Esophagus (tissue), 2 donors: Measurements from ENCODE around the gene SMCO2. TPM values are rescaled to one million over a fixed set of nuclear protein-coding genes. Genes with fewer than 3 reads are reported as not detected.

Source experiments
- H3K27ac ChIP-seq, 2 donors: one replicate each; pipeline ENCODE4 v1.5.1; 2013; ENCODE audit warnings: low read depth in 2 of 2, mild to moderate bottlenecking in 2 of 2, inconsistent platforms in 1 of 2, low read length in 1 of 2, moderate library complexity in 1 of 2
- H3K27me3 ChIP-seq, 2 donors: one replicate each; pipeline ENCODE4 v1.6.1; 2013; ENCODE audit warnings: low read length in 2 of 2, control low read depth in 1 of 2, mild to moderate bottlenecking in 1 of 2; ENCODE audit not compliant: insufficient read depth in 2 of 2, control insufficient read depth in 1 of 2
- H3K36me3 ChIP-seq, 2 donors: one replicate each; pipeline ENCODE4 v1.6.1; 2013; ENCODE audit warnings: low read length in 1 of 2; ENCODE audit not compliant: control insufficient read depth in 2 of 2, insufficient read depth in 2 of 2
- H3K4me1 ChIP-seq, 2 donors: one replicate each; pipeline ENCODE4 v1.6.1; 2013; ENCODE audit warnings: low read length in 1 of 2; ENCODE audit not compliant: control insufficient read depth in 2 of 2, insufficient read depth in 2 of 2
- H3K4me3 ChIP-seq, 2 donors: one replicate each; pipeline ENCODE4 v1.5.1; 2013; ENCODE audit warnings: low read length in 2 of 2, mild to moderate bottlenecking in 2 of 2, low read depth in 1 of 2, moderate library complexity in 1 of 2
- H3K9me3 ChIP-seq, 2 donors: one replicate each; pipeline ENCODE4 v1.6.1; 2013; ENCODE audit warnings: mild to moderate bottlenecking in 2 of 2, low read depth in 1 of 2, low read length in 1 of 2, moderate library complexity in 1 of 2; ENCODE audit not compliant: control insufficient read depth in 2 of 2, insufficient read depth in 1 of 2
- WGBS, 2 donors: extraction: QIAGEN DNeasy Blood & Tissue Kit; methylation state at CpG; one replicate each; pipeline ENCODE4 v1.1.7; 2013; 5-methylcytosine and 5-hydroxymethylcytosine counted together
- polyA plus RNA-seq, 2 donors: library from polyadenylated mRNA; stranded (reverse); fragments of 200-250 nt; gene quantifications; one replicate each; pipeline ENCODE4 v1.2.3, GENCODE V29; 2013
- donor health status: healthy with polysubstance abuse.
- donor health status: Bipolar disorder and iron deficiency.

SMCO2 gene
- polyA plus RNA-seq, result 1 to 10 TPM in 1 of 2 donors, under 1 TPM in 1; 0.66 to 1.6 TPM

DNA sequence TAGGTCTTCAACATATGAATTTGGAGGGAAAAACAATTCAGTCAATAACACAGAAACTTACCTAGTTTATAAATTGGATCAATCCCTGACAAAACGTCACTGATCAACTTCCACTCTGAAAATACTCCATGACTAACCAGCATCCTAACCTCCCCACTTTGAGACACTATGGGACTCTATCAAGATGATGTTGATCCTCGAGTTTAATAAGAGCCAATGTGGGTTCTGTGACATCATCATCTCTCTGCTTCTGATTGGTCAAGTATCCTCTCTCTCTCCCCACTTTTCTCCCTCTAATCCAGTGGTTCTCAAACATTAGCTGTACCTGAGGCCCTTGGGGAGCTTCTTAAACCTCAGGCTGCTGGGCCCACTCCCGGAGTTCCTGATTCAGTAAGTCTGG is at the start of gene SMCO2:
Gene SMCO2, plus strand, starts transcription at position 301 of the 400 bp plus-strand sequence. CDS start 23,896 bp downstream, outside the sequence.
- no peak within 1 kb of the TSS for H3K27ac ChIP-seq
- no peaks in the 10 kb centered on the region for H3K36me3 ChIP-seq
- H3K4me3 ChIP-seq, result no peak within 1 kb of the TSS
- WGBS, 2 donors, result 92 to 94% methylated on average over 3 of the region's 3 CpGs
- H3K27me3 ChIP-seq, result no peaks in the 10 kb centered on the region
- H3K4me1 ChIP-seq, result no peaks in the 10 kb centered on the region
- no peaks in the 10 kb centered on the region for H3K9me3 ChIP-seq

DNA sequence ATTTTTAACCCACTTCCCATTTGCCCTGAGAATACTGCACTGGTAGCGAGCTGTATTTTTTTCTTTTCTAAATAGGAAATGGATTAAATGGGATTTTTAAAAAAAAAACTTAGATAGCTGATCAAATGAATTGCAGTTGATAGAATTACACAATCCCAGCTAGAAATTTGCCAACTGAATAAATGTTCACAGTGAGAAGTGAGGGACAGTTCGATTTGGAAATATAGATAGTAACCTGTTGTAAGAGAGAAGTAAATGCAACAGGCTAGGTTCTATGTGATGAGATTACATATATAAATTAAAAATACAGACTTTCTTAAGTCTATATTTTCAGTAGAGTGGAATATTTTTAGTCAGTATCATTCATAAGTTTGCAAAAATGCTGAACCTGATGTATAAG is 48.1 kb upstream of the SMCO2 start:
- Histone ChIP-seq H3K27ac (no peak overlapping the region), H3K36me3 (peaks cover under 1 to 3% of the 10 kb centered on the region in 2 donors), H3K4me1 (no peaks in the 10 kb centered on the region), H3K9me3 (no peaks in the 10 kb centered on the region), H3K27me3 (no peaks in the 10 kb centered on the region), H3K4me3 (no peak overlapping the region)
- 86 to 87% methylated on average over 2 of the region's 2 CpGs for WGBS, 2 donors

DNA sequence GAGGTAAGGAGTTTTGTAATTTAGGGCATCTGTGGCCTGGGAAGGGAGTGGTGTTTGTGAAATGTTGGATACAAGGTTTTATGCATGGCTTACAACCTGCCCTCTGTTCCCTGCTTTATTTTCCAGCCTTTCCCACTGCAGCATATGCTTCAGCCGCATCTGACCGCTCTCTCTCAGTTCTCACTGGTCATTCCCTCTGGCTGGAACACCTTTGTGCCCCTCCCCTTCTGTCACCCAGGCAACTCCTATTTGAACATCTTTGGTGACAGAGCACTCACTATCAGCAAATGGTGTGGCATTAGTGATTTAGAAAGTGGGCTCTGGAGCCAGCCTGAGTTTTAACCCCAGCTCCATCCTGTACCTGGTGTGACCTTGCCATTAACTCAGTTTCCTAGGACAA is 47.5 kb upstream of the SMCO2 start:
- Histone ChIP-seq H3K27ac (no peak overlapping the region), H3K36me3 (peaks cover 0 to 3% of the 10 kb centered on the region in 2 donors), H3K27me3 (no peaks in the 10 kb centered on the region), H3K9me3 (no peaks in the 10 kb centered on the region), H3K4me1 (no peaks in the 10 kb centered on the region), H3K4me3 (no peak overlapping the region)
- 90 to 97% methylated on average over 2 of the region's 2 CpGs for WGBS, 2 donors

DNA sequence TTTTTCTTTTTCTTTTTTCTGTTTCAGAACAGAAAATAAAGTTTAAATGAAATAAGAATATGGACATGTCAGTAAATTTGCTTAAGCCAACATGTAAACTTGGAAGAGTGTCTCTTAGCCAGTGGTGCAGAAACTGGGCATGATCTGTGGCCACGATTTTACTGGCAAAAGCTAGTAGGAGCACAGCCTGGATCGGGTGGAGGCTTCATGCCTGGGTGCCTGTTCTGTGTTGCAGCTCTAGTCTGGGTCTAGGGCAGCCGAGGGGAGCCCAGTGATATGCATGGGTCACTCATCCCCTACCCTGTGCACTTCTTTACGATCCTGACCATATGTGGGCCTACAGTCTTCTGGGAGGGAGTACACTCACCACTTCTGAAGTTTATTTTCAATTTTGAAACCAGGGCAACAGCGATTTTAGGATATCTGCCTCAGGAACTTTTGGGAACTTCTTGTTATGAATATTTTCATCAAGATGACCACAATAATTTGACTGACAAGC is 45.6 kb upstream of the SMCO2 start:
- no peak overlapping the region for H3K4me3 ChIP-seq
- no peak overlapping the region for H3K27ac ChIP-seq
- H3K27me3 ChIP-seq, result no peaks in the 10 kb centered on the region
- peaks cover 0 to 3% of the 10 kb centered on the region in 2 donors for H3K36me3 ChIP-seq
- H3K4me1 ChIP-seq, result no peaks in the 10 kb centered on the region
- H3K9me3 ChIP-seq, result no peaks in the 10 kb centered on the region
- WGBS, 2 donors, result 60 to 70% methylated on average over 5 of the region's 5 CpGs

DNA sequence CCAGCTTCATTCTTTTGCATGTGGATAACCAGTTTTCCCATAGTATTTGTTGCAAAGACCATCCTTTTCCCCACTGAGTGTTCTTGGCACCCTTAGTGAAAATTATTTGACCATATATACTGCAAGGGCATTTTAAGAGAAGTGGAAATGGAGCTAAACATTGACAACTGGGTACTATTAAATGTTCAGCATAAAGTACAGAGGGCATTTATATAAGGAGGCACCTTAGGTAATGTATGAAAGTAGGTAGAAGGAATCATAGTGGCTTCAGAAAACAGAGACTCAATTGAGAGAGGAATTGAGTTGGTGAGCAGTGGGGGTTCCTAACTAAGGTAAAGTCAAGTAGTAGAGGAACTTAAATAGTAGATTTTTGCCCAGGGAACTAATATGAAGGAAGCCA is 34.5 kb upstream of the SMCO2 start:
- Histone ChIP-seq H3K36me3 (no peaks in the 10 kb centered on the region), H3K4me1 (no peaks in the 10 kb centered on the region), H3K9me3 (no peaks in the 10 kb centered on the region), H3K4me3 (no peak overlapping the region), H3K27me3 (no peaks in the 10 kb centered on the region), H3K27ac (no peak overlapping the region)

DNA sequence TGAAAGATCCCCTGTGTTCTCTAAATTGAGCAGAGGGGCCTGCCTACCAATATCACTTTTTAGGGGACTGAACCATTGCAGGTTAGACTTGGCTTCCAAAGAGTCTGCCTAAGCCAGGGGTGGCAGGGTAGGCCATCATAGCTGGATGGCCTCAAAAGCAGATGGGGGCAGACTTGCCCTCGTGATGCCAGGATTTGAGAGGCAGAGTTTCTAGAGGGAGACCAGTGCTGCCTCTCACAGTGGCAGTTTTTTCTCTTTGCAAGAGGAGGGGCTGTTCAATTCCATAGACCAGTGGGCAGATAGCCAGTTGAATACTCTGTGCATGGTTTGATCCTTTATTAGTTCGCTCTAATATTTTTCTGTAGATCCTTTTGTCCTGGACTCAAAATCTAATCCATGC is 23.8 kb upstream of the SMCO2 start:
- no peak overlapping the region for H3K4me3 ChIP-seq
- no peaks in the 10 kb centered on the region for H3K27me3 ChIP-seq
- H3K36me3 ChIP-seq, result no peaks in the 10 kb centered on the region
- 91 to 94% methylated on average over 2 of the region's 2 CpGs for WGBS, 2 donors
- H3K4me1 ChIP-seq, result no peaks in the 10 kb centered on the region
- no peaks in the 10 kb centered on the region for H3K9me3 ChIP-seq
- no peak overlapping the region for H3K27ac ChIP-seq

DNA sequence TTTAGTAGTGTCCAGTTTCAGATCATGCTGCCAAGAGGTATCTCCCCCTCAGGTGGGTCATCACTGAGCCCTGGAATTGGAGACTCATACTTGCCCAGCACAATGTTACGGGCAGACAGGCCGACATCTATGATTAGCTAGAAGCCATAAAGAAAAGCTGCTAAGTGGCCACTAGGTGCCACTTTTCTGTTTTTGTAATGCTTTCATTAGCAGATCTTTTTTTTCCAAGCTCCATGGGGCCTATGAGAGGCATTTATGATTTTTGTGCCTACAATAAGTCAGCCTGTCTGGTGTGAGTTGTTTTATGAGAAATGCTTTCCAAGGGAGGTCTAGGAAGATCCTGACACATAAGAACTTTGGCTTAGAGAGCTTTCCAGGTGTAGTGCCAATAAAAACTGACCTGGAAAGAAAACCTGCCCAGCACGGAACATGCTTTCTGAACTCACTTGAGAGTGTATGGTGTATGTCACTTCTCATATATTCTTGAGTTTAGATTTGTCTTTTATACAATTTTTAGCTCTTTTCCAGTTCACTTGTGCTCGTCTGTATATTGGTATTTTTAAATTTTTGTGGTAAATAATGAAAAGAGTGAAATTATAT is 21.8 kb upstream of the SMCO2 start:
- no peak overlapping the region for H3K4me3 ChIP-seq
- 69 to 71% methylated on average over 4 of the region's 4 CpGs for WGBS, 2 donors
- H3K27me3 ChIP-seq, result no peaks in the 10 kb centered on the region
- H3K27ac ChIP-seq, result no peak overlapping the region
- no peaks in the 10 kb centered on the region for H3K9me3 ChIP-seq
- H3K4me1 ChIP-seq, result no peaks in the 10 kb centered on the region
- H3K36me3 ChIP-seq, result no peaks in the 10 kb centered on the region

DNA sequence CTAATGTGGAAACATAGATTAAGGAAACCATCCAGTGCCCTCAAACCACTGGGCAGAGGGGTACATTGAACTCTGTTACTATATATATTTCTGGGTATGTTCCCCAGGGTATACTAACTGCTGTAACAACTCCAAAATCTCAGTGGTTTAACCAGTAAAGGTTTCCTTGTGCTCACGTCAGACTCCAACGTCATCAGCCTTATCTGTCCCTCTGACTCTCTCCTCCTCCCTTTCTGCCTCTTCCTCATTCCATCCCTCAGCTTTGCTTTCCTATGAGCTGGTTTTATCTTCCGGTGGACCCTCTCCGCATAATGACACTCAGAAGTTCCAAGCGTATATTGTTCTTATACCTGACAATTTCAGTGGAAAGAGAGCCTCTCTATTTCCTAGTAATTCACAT is 21.2 kb upstream of the SMCO2 start:
- H3K9me3 ChIP-seq, result no peaks in the 10 kb centered on the region
- WGBS, 2 donors, result 92 to 96% methylated on average over 5 of the region's 5 CpGs

DNA sequence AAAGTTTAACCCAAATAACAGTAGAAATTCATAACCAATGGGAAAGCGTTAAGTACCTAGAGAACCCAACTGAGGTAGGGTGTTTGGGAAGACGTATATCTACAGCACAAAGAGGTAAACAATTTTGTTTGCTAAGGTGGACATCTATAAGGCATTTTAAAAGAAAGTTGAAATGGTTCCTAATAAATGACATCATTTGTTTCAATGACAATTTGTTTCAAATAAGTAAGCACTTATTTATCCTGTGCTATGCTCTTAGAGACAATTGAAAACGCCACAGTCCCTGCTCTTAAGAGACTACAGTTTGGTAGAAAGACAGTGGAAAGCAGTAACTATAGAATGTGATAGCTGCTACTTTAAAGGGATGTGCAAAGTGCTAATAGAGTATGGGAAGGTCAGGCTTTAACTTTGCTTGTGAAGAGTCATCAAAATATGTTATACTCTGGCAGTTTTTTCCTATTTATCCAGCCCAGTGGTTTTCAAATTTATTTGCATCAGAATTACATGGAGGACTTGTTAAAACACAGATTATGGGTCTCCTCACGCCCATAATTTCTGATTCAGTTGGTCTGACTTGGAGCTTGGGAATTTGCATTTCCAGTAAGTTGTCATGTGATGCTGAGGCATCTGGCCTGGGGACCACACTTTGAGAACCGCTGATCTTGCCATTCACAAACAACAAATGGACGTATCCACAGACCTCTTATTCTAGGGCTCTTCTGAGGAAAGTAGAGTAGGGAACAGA is 19.6 kb upstream of the SMCO2 start:
- 93% methylated on average over 6 of the region's 6 CpGs for WGBS, 2 donors
- Histone ChIP-seq H3K4me1 (no peaks in the 10 kb centered on the region), H3K36me3 (no peaks in the 10 kb centered on the region), H3K27me3 (no peaks in the 10 kb centered on the region), H3K27ac (no peak overlapping the region), H3K4me3 (no peak overlapping the region), H3K9me3 (no peaks in the 10 kb centered on the region)

More for the DNA sequence above, 21.2 kb upstream of the SMCO2 start:
- Histone ChIP-seq H3K27me3 (no peaks in the 10 kb centered on the region), H3K4me3 (no peak overlapping the region), H3K4me1 (no peaks in the 10 kb centered on the region), H3K27ac (no peak overlapping the region), H3K36me3 (no peaks in the 10 kb centered on the region)

DNA sequence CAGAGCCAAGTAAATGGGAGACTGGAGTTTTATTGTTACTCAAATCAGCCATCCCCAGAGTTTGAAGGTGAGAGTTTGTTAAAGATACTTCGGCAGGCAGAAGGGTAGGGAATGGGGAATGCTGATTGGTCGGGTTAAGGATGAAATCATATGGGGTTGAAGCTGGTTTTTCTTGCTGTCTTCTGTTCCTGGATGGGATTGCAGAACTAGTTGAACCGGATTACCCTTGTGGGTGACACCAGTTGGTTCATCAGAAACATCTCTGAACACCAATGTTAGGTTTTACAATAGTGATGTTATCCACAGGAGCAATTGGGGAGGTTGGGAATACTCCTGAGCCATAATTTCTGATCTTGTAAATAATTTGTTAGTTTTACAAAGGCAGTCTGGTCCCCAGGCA is 18.7 kb upstream of the SMCO2 start:
- 58 to 80% methylated on average over 3 of the region's 3 CpGs for WGBS, 2 donors
- H3K27ac ChIP-seq, result no peak overlapping the region
- H3K9me3 ChIP-seq, result no peaks in the 10 kb centered on the region
- H3K4me3 ChIP-seq, result no peak overlapping the region
- H3K36me3 ChIP-seq, result no peaks in the 10 kb centered on the region
- no peaks in the 10 kb centered on the region for H3K27me3 ChIP-seq
- H3K4me1 ChIP-seq, result no peaks in the 10 kb centered on the region
